KMS-11 (cell line): ENCODE results near the gene PPP1R15B.

Experiments used
- H2AFZ ChIP-seq: fragments of 200-600 bp; sonication (generic); 2 replicates; pipeline ENCODE4 v1.6.1; 2016; ENCODE audit warnings: antibody characterized with exemption, mixed run types, low read depth
- H3K27ac ChIP-seq: fragments of 200-600 bp; sonication (generic); 2 replicates; pipeline ENCODE4 v1.6.1; 2016; ENCODE audit warnings: mild to moderate bottlenecking, mixed run types
- H3K27me3 ChIP-seq: fragments of 200-600 bp; sonication (generic); 2 replicates; pipeline ENCODE4 v1.6.1; 2017; ENCODE audit warnings: mild to moderate bottlenecking, low read depth, mixed run types, moderate library complexity; ENCODE audit not compliant: insufficient read depth
- H3K36me3 ChIP-seq: fragments of 200-600 bp; sonication (generic); 2 replicates; pipeline ENCODE4 v1.6.1; 2017; ENCODE audit warnings: mild to moderate bottlenecking, mixed run types; ENCODE audit not compliant: insufficient read depth
- H3K4me1 ChIP-seq: fragments of 200-600 bp; sonication (generic); 2 replicates; pipeline ENCODE4 v1.6.1; 2016; ENCODE audit warnings: mild to moderate bottlenecking, low read depth, mixed run types; ENCODE audit not compliant: poor library complexity, severe bottlenecking
- H3K4me2 ChIP-seq: fragments of 200-600 bp; sonication (generic); 2 replicates; pipeline ENCODE4 v1.7.0; 2016; ENCODE audit warnings: mild to moderate bottlenecking, mixed run types
- H3K4me3 ChIP-seq: fragments of 200-600 bp; sonication (generic); IDR thresholded peaks from 2 replicates; pipeline ENCODE4 v1.6.1; 2017; ENCODE audit warnings: low read depth, low read length, mixed read lengths; ENCODE audit not compliant: insufficient read depth
- H3K79me2 ChIP-seq: fragments of 200-600 bp; sonication (generic); 2 replicates; pipeline ENCODE4 v1.6.1; 2016; ENCODE audit warnings: low read depth, mixed run types; ENCODE audit not compliant: insufficient read depth
- H3K9ac ChIP-seq: fragments of 200-600 bp; sonication (generic); 2 replicates; pipeline ENCODE4 v1.6.1; 2016; ENCODE audit warnings: mild to moderate bottlenecking, mixed run types
- H4K20me1 ChIP-seq: fragments of 200-600 bp; sonication (generic); 2 replicates; pipeline ENCODE4 v1.6.1; 2016; ENCODE audit warnings: mild to moderate bottlenecking, mixed run types; ENCODE audit not compliant: insufficient read depth
- TF ChIP-seq, protein P1 (sequence below): fragments of 200-600 bp; sonication (generic); conservative IDR thresholded peaks from 2 replicates; pipeline ENCODE4 v1.6.1; 2017; ENCODE audit warnings: low read depth, mild to moderate bottlenecking, antibody characterized with exemption, low read length, moderate library complexity, mixed read lengths

Gene PPP1R15B

DNA sequence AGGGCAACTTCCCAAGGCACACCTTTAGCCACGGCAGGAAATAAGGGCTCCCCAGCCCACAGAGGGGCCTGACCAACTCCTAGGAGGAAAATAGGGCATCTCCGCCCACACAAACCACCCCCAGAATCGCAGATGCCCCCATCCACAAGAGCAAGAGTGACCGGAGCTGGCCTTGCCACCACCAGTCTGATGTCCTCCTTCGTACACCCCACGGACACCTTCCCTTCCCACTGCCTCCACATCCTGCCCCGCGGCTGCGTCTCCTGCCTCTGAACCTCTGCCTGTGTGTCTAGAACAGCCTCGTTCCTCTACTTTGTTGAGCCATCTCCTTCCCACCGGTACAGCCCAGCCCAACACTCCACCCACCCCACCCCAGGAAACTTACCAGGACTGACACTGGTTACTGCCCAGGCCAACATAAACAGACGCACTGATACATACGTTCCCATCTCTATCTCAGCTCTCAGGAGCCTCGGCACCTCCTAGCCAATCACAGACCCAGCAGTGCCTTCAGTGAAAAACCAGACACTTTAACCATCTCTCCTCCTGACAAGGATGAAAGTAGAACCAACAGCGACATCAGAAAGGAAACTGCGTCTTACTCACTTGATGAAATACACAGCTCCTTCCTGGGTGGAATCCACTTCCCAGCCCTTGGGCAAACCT, 44.3 kb downstream of the PPP1R15B start:
- Histone ChIP-seq H2AFZ (no peak overlapping the region), H3K4me2 (no peak overlapping the region), H3K27me3 (peaks cover 2% of the 10 kb centered on the region; the same call in 1 of the 2 replicates), H3K36me3 (no peaks in the 10 kb centered on the region), H3K9ac (no peak overlapping the region), H4K20me1 (no peaks in the 10 kb centered on the region), H3K4me1 (peaks cover 9% of the 10 kb centered on the region), H3K4me3 (no peak overlapping the region), H3K79me2 (no peaks in the 10 kb centered on the region), H3K27ac (no peak overlapping the region)
- TF ChIP-seq, protein P1, sequence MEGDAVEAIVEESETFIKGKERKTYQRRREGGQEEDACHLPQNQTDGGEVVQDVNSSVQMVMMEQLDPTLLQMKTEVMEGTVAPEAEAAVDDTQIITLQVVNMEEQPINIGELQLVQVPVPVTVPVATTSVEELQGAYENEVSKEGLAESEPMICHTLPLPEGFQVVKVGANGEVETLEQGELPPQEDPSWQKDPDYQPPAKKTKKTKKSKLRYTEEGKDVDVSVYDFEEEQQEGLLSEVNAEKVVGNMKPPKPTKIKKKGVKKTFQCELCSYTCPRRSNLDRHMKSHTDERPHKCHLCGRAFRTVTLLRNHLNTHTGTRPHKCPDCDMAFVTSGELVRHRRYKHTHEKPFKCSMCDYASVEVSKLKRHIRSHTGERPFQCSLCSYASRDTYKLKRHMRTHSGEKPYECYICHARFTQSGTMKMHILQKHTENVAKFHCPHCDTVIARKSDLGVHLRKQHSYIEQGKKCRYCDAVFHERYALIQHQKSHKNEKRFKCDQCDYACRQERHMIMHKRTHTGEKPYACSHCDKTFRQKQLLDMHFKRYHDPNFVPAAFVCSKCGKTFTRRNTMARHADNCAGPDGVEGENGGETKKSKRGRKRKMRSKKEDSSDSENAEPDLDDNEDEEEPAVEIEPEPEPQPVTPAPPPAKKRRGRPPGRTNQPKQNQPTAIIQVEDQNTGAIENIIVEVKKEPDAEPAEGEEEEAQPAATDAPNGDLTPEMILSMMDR = no peak

DNA sequence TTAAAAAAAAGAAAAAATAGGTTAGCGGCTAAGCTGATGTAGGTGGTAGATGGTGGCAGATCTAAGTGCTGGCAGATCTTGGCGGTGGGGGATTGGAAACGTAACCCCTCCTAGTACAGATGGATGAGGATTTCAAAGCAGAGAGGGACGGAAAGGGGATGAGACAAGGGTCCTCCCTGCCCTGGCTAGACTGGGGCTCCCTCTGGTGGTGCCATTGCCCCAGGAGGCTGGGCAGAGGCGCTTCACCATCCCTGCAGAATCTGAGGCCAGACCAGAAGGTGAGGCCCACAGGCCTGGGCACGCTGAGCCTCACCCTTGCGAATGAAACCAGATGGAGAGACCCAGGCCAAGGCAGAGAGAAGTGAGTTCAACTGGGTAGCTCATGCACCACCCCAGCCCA, 44.9 kb downstream of the PPP1R15B start:
- peaks cover 5% of the 10 kb centered on the region; the same call in 1 of the 2 replicates for H3K27me3 ChIP-seq
- no peaks in the 10 kb centered on the region for H4K20me1 ChIP-seq
- no peak overlapping the region for H2AFZ ChIP-seq
- no peak overlapping the region for H3K4me3 ChIP-seq
- no peak overlapping the region for H3K9ac ChIP-seq
- peaks cover 9% of the 10 kb centered on the region for H3K4me1 ChIP-seq
- no peak overlapping the region for H3K27ac ChIP-seq
- H3K79me2 ChIP-seq = no peaks in the 10 kb centered on the region
- H3K36me3 ChIP-seq = no peaks in the 10 kb centered on the region
- no peak overlapping the region for H3K4me2 ChIP-seq
- TF ChIP-seq, protein P1 = peak; percentile 39; the same call in 1 of the 2 replicates

DNA sequence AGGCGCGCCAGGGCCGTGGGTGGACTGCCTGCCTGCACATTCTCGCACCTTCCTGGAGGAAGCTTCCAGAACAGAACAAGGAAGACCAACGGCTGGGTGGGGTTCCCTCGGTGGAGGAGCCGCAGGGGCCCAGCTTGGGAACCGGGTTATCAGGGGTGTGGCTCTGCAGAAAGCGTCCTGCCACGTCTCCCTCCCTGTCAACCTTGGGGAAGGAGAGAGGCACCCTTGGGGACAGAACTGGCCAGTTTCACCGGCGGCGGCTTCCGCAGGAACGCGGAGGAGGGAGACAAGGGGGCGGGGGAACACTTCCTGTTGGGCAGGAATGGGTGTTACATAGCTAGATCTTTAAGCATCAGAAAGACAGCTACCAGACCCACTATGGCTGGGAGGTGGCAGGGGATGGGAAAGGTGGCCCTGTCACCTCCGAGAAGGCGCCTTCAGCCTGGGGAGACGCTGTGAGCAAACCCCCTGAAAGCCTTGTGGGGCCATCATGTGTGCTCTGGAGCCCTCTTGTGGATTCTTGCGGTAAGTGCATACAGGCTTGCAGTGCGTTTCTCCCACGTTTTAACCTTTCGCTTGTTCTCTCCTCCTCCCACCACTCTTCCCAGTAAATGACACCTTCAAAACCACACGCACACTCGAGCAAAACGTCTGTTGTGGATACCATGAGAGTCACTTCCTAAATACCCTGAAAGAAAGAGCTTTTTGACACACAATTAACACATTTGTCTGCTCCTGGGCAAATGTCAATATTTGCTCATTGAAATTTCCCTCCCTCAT, 48.1 kb downstream of the PPP1R15B start:
- Histone ChIP-seq H3K27ac (no peak overlapping the region), H3K27me3 (peaks cover 5% of the 10 kb centered on the region; the same call in 1 of the 2 replicates), H3K4me2 (peak overlapping the region; percentile 77), H3K79me2 (no peaks in the 10 kb centered on the region), H4K20me1 (no peaks in the 10 kb centered on the region), H3K4me1 (peaks cover 9% of the 10 kb centered on the region), H3K9ac (peak overlapping the region; percentile 31; the same call in 1 of the 2 replicates), H3K4me3 (peak overlapping the region; percentile 86), H3K36me3 (no peaks in the 10 kb centered on the region), H2AFZ (peak overlapping the region; percentile 92)
- TF ChIP-seq, protein P1 = peak; percentile 98

- peak overlapping the region; percentile 31; the same call in 1 of the 2 replicates for H3K9ac ChIP-seq
- H3K27ac ChIP-seq = no peak overlapping the region
Measured at GRCh38 chr1:204362984-204363334, 48.7 kb downstream of the PPP1R15B start.

More at GRCh38 chr1:204362984-204363334, 48.7 kb downstream of the PPP1R15B start:
- H4K20me1 ChIP-seq = no peaks in the 10 kb centered on the region
- H2AFZ ChIP-seq = peak overlapping the region; percentile 92
- TF ChIP-seq, protein P1 = no peak
- H3K79me2 ChIP-seq = no peaks in the 10 kb centered on the region
- no peaks in the 10 kb centered on the region for H3K36me3 ChIP-seq
- peak overlapping the region; percentile 77 for H3K4me2 ChIP-seq
- H3K4me3 ChIP-seq = no peak overlapping the region
- H3K4me1 ChIP-seq = peaks cover 9% of the 10 kb centered on the region
- H3K27me3 ChIP-seq = peaks cover 5% of the 10 kb centered on the region; the same call in 1 of the 2 replicates
